GM21723 (cell line): ENCODE results near the gene RIN3.

Experiments
- ATAC-seq: cut with Tn5 transposase; IDR thresholded peaks from one replicate; pipeline ENCODE4 v1.9.1; 2021; ENCODE audit warnings: mild to moderate bottlenecking, moderate library complexity; ENCODE audit not compliant: unreplicated experiment

RIN3 gene

DNA sequence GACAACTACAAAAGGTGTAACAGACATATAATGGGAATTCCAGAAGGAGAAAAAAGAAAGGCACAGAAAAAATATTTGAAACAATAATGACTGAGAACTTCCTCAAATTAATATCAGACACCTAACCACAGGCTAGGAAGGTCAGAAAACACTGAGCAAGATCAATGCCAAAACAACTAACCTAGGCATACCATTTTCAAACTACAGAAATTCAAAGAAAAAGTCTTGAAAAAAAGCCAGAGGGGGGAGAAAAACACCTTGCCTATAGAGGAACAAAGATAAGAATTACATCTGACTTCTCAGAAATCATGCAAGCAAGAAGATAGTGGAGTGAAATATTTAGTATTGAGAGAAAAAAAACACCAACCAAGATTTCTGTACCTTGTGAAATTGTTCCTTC lies 77.8 kb downstream of the RIN3 start:
- no peak for ATAC-seq

DNA sequence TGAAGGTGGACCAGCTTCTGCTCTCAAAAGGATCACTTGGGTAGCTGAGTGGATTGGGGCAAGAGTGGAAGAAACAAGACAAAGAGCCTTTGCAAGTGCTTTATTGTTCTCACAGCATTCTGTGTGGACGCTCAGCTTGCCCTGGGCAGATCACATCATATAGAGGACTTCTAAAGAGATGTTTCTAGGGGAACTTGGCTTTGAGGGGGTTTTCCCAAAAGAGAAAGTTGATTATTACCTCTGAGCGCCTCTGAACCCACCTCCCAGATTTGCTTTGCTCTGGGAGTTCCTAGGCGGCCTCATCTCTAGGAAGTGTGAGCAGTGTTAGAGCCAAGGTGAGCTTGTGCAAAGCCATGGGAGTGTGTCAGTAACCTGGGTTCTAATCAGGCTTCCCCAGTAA lies 81.7 kb downstream of the RIN3 start:
- no peak for ATAC-seq

DNA sequence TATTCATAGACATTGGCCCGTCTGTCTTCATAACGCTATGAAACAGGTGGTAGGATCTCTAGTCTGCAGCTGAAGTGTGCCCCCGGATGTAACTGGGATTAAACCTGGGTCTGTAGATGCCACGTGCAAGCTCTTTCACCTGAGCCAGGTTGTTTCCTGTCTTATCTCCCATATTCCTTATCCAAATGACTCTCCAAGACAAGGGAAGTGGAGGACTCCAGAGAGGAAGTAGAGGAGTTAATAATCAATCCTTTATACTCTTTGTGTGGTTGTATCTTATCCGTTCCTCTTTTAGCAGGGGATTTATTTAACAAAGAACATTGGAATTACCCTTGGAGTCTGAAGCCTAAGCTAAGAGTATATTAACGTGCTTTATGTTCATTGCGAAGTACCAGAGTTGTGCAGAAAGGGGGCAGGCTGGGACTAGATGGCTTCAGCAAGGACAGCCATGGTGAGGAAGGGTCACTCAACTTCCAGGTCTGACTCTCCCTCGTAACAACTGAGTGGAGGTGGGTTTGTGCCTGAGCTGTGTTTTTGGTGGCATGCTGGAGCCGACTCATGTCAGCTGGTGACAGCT lies 82.8 kb downstream of the RIN3 start:
- no peak for ATAC-seq

DNA sequence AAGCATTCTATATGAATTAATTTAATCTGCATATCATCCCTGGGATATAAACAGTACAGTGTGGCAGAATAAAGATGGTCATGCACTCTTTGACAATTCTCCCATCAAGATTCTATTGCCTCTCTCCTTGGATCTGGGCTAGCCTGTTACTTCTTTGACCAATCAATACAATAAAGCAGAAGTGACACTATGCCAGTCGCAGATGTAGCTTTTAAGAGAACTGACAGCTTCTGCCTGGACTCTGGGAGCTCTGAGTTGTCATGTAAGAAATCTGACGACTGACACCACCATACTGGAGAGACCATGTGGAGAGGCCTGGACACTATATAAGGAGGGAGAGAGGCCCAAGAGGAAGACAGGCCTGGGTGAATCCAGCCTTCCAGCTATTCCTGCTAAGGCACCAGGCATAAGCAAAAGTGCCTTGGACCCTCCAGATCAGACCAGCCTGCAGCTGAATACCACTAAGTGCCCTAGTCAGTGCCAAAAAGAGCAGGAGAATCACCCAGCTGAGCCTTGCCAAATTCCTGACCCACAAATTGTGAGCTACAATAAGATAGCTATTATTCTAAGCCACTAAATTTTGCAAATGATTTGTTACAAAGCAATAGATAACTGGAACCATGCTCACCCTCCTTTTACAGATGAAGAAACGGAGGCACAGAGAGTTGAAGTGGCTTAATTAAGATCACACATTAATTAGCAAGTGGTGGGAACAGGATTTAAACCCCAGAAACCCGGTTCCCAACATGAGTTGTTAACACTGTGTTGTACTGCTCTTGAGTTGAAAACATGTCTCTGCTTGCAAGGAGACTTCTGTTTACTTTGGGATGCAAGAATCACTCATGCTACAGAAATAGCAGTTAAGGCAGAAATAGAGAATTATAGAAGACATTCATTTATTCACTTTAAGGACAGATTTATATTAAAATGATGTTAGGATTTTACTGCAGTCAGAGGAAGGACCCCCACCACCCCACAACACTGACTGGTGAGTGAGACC lies 84.6 kb downstream of the RIN3 start:
- no peak for ATAC-seq

DNA sequence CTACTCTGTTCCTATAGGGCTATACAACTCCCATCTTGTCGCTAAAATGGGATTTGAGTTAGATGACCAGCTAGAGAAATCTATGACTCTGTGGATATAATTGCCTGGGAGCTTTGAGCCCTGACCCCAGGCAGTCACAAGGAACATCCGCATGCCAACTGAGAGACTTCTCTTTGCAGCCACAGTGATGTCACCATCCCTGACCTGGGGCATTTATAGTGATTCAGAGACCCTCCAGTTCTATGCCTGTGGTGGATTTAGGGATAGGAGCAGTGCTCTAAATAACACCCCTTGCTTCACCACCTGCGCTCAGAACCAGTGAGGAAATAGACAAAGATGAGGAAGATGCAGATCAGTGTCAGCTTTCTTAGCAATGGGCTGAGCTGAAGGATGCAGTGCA lies 86.2 kb downstream of the RIN3 start:
- no peak for ATAC-seq

DNA sequence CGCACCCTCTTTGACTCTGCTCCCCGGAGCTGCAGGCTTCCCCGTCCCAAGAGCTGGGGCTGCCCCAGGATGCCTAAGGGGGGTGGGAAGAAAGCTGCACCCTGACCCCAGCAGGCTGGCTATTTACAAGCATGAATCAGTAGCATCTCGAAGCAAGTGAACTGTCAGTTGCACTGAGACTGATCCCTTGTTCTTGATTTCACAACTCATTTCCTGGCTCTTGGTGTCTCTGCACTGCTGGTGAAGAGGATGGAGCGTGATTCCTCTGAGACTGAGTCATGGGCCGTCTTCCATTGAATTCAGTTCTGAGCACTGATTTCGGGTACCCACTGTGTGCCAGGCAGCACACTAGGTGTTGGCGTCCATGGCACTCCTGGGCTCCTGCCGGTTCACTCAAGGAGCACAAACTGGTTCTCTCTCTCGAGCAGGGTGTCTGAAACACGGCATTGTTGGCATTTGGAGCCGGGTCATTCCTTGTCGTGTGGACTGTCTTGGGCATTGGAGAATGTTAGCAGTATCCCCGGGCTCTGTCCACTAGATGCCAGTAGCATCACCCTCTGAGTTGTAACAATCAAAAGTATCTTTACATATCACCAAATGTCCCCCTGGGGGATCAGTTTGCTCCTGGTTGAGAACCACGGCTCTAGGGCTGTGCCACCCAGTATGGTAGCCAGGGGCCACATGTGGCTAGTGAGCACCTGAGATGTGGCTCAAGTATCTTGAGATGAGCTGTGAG lies 86.9 kb downstream of the RIN3 start:
- ATAC-seq = no peak

DNA sequence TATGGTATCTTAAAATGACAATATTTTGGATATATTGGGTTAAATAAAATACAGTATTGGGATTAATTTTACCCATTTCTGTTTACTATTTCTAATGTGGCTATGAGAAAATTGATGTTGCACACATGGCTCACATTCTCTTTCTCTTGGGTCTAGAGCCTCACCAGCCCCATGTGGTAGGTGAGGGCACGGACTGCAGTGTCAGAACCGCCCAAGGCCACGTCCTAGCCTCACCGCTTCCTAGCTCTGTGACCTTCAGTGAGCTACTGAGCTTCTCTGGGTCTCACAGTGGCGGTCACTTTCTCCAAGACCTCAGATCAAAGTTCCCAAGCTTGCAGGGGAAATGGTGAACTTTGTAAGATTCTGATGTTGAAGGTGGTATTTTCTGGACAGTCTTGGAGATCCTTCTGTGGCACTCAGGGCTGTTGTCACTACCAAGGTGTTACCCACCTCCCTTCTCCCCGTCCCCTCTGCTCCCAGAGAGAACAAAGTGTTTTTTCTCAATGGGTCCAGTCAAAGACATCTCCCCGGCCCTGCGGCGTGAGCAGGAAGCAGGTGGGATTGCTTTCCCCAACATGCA lies 87.6 kb downstream of the RIN3 start:
- ATAC-seq = no peak

DNA sequence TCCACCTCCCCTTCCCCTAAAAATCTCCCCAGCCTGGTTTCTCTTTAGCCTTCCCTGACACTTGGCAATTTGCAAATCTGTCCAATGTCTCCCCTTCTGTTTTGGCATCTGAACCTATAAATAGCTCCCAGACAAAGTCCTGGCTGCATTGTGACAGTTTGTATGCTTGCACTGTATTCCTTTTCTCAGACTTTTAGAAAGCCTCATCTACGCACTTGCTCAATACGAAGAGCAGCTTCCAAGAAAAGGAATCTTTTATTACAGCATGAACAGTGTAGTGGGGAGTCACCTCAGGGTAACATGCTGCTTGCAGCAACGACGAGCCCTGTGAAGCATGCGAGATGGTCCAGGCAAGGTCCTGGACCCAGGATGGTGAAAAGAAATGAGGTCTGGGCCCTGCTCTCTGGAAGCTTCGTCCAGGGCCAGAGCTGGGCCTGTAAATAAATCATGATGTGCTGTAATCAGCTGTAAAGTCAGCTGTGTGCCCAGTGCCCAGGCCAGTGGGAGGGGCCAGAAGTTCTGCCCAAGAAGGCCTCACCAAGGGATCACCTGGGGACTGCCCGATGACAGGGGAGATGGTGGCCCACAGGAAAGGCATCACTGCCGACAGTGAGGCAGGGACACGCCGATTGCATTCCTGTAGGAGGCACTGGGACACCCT lies 88.3 kb downstream of the RIN3 start:
- no peak for ATAC-seq

DNA sequence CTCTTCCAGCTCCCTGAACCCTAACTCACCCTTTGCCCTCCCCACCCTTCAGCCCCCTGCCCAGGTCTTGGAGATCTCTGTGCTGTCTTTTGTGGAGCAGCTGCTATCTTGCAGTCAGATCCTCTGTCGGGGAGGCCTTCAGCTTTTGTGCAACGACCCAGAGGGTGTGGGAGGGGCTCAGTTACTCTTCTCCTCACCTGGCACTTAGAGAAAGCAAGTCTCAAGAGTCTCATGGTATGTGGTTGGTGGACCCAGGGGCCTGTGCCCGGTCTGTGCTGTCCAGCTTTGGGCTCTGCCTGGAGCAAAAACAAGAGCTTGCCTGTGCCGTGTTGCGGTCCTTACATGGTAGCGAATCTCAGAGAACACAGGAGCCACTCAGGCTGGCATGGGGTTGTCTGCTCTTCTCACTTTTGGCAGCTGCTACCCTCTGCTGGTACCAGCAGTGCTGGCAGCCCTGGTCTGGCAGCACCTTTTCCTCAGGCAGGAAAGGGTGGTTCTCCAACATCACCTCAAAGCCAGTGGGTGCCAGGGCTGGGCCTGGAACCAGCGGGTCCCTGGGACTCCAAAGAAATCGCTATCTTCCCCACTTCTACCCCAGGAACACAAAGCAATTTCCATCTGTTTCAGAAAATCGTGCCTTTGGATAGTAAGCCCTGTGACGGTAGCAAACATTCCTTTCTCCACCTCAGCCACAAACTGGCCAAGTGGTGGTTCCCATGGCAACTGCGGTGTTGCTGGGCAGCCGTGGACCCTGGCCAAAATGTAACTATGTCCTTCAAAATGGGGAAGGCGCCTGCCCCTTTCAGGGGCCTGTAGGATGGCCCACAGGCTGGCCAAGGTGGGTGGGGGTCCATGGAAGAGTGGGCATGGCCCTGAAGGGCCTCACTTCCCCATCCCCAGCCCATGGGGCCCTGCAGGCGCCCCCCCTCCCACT lies 90.0 kb downstream of the RIN3 start:
- ATAC-seq = no peak

DNA sequence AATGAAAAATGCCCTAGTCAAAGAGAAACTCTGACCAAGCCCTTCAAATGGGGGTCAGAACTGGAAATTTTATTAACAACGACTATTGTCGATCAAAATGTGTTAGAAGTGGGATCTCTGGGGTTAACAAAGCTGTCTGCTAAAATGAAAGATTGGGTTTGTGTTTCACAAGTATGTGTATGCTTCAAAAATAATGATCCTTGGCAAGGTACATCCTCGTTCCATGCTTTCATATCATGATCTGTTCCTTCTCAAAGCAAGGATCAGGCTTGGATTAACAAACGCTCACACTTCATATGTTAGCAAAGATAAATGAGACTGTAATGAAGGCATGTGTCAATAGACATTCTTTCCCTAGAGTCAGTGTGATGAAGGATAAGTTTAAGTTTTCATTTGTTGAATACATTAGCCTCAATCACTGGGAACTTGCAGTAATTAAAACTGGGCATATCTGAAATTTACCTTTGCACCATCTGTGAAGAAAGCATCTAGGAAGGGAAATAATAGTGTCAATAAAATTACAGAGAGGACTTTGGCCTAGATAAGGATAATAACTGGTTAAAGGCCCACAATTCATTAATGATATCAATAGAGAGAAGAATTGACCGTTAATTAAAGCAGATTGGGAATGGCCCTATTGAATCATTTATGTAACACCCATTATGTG lies 91.8 kb downstream of the RIN3 start:
- ATAC-seq = no peak

DNA sequence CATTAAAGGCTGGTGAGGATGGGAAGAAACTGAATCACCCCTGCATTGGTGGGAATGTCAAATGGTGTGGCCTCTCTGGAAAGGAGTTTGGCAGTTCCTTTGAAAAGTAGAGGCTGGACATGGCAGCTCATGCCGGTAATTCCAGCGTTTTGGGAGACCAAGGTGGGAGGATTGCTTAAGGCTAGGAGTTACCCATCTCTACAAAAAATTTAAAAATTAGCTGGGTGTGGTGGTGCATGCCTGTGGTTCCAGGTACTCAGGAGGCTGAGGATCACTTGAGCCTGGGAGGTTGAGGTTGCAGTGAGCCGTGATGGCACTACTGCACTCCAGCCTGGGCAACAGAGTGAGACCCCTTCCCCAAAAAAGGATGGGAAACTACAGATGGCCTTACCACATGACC lies 93.7 kb downstream of the RIN3 start:
- ATAC-seq = no peak

DNA sequence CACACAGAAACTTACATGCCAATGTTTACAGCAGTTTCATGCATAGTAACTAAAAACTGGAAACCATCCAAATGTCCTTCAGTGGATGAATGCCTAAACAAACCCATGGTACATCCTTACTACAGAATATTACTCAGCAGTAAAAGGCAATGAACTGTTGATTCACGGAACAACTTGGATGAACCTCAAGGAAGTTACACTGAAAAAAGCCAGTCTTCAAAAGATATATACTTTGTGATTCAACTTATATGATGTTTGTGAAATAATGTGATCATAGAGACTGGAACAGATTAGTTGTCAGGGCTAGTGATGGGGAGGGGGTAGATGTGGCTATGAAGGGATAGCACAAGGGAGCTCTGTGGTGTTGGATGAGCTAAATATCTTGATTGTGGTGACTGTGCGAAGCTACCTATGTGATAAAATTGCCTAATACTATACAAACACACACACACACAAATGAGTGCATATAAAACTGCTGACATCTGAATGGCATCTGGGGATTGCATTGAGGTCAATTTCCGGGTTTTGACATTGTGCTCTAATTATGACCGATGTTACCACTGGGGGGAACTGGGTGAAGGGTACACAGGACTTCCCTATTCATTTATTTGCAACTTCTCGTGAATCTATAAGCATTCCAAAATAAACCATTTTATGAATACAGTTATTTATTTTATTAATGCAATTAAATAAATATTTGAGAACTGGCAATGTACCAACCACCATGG lies 94.3 kb downstream of the RIN3 start:
- no peak for ATAC-seq

DNA sequence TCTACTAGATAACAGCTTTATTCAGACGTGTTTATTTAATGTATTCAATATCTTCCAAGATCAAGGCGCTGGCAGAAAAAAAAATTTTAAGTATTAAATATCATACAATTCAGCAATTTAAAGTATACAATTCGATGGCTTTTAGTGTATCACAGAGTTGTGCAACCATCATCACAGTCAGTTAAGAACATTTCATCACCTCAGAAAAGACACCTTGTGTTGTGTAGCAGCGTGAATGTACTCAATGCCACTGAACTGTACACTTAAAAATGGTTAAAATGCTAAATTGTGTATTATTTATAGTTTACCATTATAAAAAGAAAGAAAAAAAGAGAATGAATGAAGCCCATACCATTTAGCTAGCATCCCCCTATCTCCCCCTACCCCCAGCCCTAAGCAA lies 96.4 kb downstream of the RIN3 start:
- ATAC-seq = no peak

DNA sequence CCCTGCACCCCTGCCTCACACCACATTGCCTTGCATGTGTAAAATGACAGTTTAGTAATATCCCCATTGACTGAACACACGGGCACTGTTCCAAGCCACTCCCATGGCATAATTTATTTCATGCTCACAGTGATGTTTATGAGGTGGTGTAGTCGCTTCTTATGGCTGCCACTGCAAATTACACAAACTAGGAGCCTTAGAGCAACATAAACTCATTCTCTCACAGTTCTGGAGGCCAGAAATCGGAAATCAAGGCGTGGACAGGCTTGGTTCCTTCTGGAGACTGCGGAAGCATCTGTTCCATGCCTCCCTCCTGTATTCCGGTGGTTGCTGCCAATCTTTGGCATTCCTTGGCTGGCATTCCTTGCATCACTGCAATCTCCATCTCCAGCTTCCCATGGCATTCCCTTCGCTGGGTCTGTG lies 97.3 kb downstream of the RIN3 start:
- ATAC-seq = no peak

DNA sequence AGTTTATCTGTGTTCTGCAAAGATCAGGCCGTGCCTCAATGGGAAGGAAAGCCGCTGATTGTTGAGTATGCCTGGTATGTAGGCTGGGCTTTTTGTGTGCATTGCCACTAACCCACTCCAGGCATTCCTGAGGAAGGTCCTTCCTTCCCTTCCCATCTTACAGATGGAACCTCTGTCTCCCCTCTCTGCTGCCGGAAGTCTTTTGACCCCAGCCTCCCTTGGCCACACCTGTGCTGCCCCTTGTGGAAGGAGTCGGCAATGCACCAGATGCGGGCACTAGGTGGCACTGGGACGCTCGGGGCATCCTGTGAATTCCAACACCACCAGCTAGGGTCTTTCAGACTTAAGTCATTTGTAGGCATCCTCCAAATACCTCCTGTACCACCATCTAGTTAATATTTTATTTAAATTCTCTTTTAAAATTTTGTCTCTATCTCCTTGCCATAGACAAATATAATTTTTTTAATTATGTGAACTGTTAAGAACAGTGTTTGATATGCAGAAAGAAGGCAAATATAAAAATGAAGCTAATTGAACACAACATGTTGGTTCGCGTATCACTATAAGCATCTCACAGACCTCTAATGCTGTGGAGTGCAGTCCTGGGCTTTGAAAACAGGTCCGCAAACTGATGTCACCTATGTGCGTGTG lies 99.6 kb downstream of the RIN3 start:
- no peak for ATAC-seq

DNA sequence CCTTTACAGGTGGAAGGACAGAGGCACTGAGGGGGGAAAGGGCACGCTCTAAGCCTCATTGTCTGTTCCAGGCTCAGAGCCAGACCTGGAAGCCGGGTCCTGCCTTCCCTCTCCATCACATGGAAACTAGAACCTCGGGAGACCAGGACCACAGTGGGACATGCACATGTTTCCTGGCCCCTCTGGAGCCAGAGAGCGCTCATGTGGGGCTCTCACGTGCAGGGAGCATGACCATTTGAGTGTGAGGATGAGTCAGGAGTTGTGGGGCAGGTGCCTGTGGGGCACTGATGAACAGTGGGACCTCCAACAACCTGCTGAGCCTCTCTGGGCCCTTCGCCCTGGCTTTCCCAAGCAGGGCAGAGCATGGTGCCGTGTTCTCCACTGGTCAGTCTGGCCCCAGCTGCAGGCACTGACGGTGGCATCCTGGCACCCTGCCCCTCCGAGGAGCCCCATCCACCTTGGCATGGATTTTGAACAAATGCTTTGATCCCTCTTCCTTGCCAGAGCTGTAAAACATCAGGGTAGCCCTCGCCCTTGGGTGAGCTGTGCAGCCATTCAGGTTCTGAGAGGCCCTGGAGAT lies 100.2 kb downstream of the RIN3 start:
- no peak for ATAC-seq

DNA sequence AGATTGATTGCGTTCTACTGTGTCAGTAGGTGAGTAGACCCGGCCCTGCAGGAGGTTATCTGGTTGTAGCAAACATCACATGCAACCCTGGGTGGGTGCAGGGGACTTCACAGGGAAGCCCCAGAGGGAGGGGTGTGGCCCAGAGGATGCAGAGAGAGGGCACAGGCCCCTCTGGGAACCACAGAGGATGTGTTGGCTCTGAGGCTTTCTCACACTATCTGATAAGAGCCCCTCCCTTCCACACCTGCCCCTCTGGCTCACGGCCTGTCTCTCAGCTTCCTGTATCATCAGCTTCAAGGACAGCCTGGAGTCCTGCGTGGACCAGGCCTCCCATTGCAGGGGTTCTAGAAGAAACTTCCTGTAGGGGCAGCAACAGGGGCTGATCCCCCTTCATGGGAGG lies 101.9 kb downstream of the RIN3 start:
- ATAC-seq = peak; percentile 79

DNA sequence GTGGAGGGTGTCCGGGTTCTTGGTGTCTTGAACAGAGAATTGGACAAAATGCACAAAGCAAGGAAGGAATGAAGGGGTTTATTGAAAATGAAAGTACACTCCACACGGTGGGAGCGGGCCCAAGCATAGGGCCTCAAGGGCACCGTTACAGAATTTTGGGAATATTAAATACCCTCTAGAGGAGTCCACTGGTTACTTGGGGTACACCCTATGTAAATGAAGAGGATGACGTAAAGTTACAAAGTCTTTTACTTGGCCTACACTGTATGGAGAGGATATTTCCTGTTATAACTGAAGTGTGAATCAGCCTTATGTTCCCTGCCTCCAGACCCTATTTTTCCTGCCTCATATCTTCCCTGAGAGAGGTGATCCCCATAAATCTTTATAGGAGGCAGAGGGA lies 102.6 kb downstream of the RIN3 start:
- no peak for ATAC-seq
